Activated T-cell treated with anti-CD3 and anti-CD28 coated beads, Interleukin-2, amount 50 U/mL, for 1 hour (primary cell): ENCODE results near the gene VCP.

Experiments used
- DNase-seq: peaks from one replicate; pipeline ENCODE4 v3.0.0-alpha.2; 2020

Gene VCP

DNA sequence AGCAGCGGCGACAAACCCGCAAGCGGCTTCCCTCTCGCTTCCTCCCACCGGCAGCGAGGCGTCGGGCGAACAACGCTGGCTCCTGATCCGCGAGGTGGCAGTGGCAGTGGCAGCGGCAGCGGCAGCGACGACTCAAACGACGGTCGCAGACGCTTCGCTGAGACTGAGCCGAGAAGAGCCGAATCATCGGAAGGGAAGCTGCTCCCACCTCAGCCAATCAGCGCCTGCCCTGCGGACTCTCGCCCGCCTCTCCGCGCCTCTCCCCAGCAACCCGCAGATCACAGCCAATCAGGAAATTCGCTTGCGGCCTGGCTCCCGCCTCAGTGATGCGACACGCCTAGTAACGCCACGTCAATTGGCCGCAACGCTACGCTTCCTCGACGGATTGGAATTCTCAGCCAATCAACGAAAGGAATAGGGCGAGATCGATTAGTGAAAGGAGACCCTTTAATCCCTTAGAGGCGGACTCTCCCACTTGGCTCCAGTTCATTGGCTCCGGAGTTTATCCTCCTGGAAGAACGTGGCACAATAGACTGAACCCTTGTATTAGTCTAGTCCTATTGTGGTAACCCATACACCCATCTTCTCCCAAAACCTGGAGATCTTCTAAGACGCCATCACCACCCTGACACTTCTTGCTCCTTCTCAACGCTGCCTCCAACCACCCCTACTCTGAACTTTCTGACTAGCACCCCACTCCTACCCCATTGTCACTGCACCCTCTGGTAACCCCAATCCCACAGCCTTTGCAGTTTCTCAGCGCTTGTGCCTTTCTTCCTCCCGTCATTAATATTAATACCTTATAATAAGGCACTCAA lies at the start of gene VCP:
Gene VCP, minus strand, starts transcription at position 165 of the 818 bp plus-strand sequence. CDS start 272 bp downstream, outside the sequence.
- peak; percentile 95 for DNase-seq

DNA sequence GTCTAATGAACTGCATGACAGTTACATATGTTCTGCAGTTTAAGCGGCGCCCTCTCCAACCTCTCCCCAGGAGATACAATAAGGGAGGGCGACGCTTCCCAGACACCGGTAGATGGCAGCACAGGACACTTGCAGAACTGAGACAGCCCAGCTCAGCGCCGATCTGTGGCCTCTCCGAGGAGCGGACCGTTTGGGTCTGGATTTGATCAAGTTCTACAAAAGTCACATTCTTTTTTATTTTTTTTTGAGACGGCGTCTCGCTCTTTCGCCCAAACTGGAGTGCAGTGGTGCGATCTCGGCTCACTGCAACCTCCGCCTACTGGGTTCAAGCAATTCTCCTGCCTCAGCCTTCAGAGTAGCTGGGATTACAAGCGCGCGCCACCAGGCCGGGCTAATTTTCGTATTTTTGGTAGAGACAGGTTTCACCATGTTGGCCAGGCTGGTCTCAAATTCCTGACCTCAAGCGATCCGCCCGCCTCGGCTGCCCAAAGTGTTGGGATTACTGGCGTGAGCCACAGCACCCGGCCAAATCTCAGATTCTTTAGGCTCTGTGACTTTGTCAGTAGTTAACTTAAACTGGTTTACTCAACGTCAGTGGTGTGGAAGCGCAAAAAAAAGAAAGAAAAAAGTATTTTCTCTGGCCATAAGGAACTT lies 44.6 kb upstream of the VCP start:
- peak; percentile 78 for DNase-seq

DNA sequence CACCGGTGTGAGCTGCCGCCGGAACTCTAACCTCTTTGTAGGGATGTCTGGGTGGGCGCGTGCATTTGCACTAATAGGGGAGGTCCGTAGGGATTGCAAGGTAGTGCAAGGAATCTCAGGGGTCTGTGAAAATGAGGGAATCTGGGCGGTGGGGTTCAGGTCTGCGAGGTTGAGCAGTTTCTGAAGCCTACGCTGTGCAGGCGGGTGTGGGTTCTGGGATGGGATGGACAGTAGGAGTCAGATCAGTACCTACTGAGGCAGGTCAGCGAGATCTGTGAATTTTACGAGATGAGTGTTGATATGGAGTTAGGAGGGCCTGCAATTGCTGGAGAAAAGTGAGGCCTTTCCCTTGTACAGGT lies 44.1 kb upstream of the VCP start:
- no peak for DNase-seq

DNA sequence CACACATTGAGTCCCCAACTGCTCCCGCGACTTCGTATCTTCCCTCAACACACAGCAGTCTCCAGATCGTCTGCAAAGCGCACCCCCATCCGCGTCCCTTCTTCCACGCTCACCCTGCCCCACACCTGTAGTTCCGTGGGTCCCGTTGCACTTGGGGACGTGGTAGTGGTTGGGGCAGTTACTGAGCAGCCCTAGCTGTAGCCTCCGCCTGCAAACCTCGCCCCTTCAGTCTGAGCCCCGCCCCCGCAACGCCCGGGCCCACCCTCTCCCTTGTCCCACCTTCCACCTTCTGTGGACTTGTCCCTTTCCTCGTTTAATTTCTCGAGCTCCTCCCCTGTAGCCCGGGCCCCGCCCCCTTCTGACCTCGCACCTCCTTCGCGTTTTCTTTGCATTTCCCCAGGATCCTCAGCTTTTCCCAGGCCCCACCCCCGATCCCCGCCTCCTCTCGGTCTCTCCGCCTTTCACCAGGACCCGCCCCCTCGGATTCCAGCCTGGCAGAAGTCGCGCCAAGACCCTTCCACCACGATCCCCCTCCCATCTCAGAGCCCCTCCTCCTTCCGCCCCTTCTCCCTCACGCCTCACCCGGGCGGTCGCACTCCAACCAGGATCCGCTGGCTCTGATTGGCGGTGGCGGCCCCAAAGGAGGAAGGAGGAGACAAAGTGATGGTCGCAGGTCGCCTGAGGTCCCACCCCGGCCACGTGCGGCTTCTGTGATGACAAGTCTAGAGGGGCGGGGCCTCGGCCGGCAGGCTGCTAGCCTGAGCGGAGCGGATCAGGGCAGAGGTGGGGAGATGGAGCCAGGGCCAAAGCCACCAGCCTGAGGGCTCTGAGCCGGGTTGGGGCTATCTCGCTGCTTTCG lies 43.5 kb upstream of the VCP start, which contains the start of gene ATOSB:
Gene ATOSB, minus strand, starts transcription at position 183 of the 859 bp plus-strand sequence. CDS start 7,588 bp downstream, outside the sequence.
- peak; percentile 91 for DNase-seq

DNA sequence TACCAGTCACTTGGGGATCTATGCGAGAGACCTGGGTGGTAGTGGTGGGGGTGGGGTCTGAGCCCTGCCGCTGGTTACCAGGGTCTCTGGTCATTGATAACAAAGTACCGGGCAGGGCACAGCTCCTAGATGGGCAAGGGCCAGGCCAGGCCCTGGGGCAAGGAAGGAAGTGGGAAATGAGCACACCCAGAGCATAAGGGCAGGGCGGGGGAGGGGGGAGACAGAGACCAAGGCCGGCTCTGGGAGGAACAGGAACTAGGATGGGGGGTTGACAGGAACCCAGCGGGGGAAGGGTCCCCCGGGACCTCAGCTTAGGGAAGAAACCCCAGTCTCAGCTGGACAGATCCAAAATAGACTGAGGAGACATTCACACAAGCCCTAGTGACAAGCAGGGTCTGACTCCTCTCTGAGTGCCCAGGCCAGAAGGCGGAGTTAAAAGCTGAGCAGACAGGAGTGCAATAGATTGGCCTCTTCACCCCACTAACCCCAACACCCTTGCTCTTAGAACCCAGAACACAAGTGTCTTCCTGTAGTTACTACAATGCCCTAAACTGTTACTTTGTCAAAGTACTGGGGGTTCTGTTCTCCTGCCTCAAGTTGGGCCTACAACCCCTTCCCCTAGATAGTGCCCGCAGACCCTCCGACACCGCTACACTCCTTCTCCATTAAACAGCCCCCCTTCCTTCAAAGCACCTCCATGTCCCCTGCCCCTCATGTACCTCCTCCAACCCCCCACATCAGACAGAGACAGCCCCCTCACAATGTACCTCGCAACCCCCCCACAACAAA lies 42.6 kb upstream of the VCP start:
- DNase-seq, result peak; percentile 33

DNA sequence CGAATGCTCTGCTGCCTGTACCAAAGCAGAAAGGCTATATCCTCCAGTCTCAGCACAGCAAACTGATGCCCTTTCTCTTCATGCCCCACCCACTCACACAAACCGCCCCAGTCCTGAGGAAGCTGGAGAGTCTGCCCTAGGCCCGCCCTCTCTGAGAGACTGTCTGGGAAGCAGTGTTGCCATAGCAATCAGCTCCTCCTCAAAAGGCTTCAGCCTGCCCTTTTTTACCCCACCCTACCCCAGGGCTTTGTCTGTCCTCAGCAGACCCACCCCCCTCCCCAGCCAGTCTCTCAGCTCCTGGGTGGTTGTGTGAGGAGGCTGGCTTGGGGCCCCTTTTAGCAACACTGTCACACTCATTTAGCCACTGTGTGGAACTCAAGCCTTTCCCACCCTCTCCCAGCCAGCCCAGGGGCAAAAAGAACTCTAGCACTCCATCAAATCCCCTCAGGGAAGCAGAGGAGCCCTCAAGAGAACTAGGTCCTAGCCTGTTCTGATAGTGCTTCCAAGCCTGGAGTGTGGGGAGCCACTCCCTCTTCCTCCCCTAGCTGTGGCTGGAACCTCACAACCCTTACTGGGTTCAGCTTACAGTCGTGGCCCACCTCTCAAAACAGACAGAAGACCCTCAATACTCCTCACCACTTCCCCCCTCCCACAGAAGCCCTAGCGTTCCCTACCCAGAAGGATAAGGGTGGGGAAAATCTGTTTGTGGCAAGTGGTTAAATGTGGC lies 41.9 kb upstream of the VCP start:
- peak; percentile 65 for DNase-seq

DNA sequence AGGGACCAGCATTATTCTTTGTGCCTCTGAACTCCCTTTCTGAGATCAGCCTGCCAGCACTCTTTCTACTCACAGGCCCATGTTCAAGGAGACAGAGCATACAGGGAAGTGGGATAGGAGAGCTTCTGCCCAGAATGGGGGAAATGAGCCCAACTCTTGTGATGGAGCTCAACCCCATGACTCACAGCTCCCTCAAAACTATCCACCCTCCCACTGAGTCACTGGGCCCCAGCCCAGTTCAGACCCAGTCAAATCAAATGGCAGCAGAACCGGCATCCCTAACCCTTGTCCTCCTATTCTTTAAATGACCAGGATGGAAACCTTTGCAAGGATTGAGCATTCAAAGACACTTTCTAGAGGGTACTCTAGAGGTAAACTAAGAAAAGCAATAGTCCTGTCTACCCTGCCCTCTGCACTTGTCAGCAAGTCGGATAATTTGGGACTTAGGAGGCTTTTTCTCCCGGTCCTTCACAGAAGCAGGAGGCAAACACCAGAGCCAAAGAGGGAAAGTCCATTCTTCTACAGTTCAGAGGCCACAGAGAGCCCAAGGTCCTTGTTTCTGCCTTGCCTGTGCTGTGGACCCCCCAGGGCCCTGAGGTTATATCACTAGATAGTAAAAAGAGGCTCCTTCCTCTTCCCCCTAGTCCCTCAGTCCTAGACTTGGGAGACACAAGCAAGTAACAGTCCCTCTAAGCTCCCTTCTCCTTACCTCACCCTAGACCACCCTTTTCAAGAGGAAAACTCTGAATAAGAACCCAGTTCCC lies 40.0 kb upstream of the VCP start:
- DNase-seq, result no peak

DNA sequence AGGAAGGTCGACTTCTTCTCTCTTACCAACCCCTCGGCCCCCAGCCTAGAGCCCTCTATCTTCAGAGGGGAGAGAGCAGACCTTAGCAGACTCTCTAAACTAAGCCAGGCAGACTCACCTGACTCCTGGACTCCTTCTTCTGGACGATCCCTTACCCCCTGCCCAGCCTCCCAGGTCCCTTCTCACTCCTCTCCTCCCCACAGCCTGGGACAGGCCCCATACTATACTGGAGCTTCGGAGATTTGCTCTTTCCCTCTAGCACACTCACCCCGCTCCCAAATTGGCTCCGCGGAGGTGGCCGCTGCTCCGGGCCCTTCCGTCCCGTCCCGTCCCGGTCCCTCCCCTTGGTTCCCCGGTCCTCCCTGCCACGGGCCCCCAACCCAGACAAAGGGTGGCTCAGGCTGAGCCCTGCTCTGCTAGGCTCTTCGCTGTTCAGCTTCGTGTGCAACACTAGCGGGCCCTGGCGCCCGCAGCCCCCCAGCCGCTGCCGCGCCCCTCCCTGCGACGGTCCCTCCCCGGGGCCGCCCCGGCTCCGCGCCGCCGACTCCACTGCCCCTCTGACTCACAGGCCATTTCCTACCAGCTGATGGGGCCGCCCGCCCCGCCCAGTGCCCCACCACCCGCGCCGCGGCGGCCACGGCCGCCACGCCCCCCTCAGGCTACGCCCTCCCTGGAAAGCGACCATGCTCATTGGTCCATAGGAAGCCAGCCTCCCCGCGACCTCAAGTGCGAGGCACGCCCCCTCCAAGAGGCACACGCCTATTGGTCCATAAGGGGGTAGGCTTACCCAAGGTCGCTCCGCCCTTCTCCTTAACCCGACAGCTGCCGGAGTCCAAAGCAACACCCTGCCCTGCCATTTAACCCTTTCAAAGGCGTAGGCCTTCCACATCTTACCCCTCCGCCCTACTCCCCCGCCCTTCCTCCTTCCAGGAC lies 38.8 kb upstream of the VCP start:
- peak; percentile 96 for DNase-seq

DNA sequence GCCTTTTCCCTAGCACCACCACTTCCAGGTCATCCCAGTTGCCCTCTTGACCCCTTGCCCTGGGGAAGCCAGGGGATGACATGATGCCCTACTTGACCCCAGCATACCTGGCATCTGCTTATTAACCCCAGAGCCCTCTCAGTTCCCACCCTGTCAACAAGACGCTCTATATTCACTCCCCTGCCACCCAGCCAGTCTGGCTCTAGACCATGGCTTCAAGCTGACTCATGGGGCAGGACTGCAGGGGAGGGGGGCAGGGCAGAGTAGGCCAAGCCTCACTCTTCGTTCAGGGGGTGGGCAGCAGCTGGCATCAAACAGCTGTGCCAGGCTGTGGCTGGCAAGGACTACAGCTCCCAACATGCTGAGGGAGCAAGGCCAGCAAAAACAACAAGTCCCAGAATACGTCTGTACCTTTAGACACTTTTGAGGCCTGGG lies 37.9 kb upstream of the VCP start:
- DNase-seq, result no peak

DNA sequence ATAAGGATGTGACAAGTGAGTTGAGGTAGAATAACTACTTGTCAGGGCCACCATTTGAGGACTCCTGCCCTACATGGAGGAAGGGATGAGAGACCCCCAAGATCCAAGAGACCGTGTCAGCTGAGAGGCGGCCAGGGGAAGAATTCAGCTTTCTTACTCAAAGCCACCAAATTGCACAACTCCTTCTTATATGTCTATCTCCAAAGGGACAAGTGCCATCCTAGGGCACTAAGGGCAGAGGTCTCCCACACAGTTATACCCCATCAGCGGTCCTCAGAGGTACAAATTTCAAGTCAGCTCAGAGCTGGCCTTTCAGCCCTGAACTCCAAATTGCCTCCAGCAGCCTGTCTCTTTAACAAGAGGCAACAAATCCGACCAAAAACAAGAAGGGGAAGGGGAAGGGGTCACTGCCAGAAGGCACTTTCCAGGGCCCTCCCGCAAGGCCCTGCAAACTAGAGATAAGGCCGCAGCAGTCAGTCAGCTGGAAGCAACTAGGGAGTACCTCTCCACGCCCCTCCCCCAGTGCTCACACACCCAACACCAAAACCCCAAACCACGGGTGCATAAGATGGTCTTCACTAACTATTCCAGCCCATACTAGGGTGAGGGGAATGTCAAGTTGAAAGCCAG lies 36.6 kb upstream of the VCP start:
- no peak for DNase-seq

DNA sequence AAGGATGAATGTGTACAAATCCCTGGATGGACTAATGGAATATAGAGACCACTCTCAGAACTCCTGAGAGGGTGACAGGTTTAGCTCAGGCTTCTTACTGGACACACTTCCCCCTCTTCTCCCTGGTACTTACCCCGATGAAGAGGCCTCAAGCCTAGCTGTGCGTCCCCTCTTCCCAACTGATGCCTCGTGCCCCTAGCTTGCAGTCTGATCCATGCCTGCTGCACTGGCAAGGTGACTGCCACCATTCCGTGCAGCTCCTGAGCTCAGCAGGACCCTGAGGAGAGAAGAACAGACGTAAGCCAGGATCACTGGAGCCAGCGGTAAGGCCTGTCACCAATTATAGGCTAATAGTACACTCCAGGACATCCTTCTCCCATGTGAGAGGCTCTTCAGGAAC lies 36.0 kb upstream of the VCP start:
- no peak for DNase-seq

DNA sequence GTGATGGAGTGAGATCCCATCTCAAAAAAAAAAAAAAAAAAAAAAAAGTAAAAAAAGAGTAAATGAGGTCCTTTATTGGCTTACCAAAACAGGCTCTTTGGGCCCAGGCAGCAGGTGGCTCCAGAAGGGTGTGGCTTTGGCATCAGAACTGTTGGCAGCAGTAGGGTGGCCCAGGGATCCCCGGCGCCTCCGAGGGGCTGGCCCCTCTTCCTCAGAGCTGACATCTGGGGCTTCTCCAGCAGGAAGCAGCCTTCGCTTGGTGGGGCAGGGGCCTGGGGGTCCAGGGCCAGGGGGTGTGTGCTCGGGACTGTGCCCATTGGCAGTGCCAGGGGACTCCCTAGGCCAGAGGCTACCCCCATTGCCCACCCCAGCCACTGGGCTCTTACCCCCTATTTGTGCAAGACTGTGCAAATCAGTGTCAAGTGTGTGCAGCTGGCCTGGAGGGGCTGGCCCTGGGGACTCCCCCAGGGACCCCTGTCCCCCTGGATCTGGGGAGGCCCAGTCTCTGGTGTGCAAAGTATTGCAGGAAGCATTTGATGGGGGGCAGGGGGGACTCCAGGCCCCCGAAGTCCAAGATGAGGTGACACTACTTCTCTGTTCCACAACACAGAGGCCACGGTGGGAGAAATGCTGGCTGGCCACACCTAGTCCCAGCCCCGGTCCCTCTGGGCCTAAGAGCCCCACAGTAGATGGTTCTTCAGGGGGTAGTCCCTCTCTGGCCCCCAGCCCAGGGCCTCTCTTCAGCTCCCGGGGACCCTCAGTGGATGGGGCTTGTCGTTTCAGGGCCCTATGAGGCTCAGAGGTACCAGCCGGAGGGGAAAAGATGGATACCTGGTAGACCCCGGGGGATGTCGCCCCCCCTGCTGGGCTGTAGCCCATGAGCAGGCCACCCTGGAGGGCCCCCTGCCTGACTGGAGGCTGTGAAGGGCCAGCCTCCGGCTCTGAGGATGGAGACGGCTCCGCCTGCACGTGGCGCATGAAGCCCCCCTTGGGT lies 35.2 kb upstream of the VCP start:
- no peak for DNase-seq

DNA sequence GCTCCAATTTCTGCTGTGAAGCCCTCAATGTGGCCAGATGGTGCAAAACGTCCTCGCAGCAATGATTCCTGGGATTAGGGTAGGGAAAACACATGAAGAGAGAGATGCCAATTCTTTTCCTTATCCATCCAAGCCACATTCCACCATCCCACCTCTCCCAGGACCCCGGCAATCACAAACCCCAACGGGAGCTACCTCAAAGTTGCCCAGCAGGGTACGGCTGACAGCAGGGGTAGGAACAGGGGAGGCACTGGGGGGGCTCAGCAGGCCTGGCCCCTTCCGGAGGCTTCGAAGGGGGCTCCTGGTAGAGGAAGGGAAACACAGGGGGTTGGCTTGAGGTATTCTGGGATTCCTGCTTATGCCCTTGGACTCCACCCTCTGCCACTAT lies 33.9 kb upstream of the VCP start:
- DNase-seq, result no peak

DNA sequence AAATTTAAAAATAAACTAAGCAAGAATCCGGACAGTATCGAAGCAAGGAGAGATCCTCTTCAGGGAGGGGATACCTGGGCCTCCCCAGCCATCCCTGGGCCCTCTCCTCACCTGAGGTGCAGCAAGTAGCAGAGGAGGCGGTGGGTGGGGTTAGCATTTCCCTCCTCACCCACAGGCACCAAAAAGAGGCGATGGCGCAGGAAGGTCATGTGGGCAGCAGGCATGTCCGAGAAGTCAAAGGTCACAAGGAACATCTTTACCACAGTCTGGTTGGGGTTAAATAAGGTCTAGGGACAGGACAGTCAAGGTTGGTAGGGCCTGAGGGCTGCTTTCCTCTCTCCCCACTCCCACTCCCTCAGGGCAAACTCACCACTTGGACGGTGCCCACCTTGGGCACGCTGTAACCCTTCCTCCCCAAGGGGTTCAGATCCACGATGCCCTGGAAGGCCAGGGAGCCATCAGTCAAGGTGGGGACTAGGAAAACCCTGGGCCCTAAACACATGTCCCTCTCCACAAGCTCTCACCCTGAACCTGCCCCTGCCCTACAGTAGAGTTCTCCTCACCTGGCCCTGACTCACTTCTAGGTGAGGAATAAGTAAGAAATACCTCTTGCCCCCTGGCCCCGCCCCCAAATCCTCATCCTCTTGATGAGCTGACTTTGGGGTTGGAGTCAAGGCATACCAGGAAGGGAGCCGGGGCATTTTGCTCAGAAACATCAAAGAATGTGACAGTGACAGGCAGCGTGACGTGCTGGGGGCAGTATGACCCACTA lies 33.3 kb upstream of the VCP start:
- DNase-seq, result no peak

DNA sequence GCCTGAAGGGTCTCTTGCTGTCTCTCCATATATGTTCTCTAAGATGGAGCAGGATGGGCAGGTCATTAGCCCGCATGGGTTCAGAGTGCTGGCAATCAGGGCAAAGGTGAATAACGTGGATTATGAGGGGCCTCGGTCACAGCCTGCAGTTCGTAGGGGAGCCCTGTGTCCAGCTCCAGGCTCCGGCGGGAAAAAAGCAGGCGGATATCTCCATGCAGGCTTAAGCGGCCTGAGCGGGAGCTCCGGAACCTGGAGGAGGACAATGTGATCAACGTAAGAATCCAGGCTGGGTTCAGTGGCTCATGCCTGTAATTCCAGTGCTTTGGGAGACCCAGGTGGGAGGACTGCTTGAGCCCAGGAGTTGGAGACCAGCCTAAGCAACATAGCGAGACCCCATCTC lies 32.7 kb upstream of the VCP start:
- DNase-seq, result no peak

DNA sequence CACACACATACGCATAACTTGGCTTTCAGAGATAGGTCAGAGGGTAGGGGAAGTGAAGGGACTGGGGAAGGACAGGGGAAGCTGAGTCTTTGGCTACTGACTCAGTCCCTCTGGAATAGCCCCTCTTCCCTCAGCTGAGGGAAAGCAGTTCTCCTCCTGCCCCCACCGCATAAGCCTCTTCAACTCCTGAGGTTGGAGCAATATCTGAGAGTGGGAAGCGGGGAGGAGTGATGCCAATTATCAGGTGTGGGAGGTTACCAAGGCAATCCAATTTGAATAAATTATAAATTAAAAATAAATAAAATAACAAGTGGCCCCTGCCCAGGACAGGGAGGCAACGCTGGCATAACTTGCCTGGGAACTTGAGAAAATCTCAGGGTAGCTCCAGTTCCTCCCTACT lies 32.2 kb upstream of the VCP start:
- DNase-seq, result no peak

DNA sequence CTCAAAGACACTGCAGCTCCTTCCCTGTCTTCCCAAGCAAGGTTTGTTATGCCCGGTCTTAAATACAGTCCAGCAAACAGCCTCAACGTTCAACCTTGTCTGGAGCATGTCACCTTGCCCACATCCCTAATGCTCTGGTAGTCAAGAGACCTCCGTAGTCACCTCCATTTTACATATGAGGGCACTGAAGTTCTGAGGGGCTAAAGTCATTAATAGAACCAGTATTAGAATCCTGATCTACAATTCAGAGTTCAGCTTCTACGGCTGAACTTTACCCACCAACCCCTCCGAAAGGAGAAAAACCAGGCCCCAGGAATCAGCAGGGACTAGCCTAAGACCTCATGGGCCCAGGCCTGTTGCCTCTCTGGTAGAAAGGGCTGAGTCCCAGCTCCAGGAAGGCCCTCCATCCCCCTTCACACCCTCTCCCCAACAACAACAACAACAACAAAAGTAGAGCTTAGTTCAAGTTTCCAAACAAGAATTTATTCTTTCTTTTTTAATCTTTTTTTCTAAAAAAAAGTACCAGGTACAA lies 31.3 kb upstream of the VCP start:
- DNase-seq, result no peak
